Activated T-helper 9 cell treated with anti-CD3 and anti-CD28 coated beads, Interleukin-2, amount 50 U/mL, for 16 hours (primary cell): ENCODE results near the gene MRPL12.

Source experiments
- DNase-seq: peaks from one replicate; pipeline ENCODE4 v3.0.0-alpha.2; 2020; ENCODE audit warnings: low read depth

MRPL12 gene

GRCh38 chr17:81740395-81740961 is 37.3 kb downstream of the MRPL12 start:
- DNase-seq: no peak

GRCh38 chr17:81741049-81741593 is 38.0 kb downstream of the MRPL12 start:
- no peak for DNase-seq

GRCh38 chr17:81741594-81742452 is 38.7 kb downstream of the MRPL12 start:
- no peak for DNase-seq
